ENCODE results near the gene DLG1. TPM values are rescaled to one million over a fixed set of nuclear protein-coding genes. Genes with fewer than 3 reads are reported as not detected.

Gene DLG1
- total RNA-seq, 1 donor from 2014 or later, result 168 TPM

GRCh38 chr3:197149528-197149927 is 148.9 kb downstream of the DLG1 start:
- no peak for DNase-seq (ENCODE audit: extremely low spot score, unreplicated experiment)
- H3K4me1 Mint-ChIP-seq (ENCODE audit: unreplicated experiment), result peaks cover 20% of the 10 kb centered on the region
- peaks cover 9% of the 10 kb centered on the region for H3K9me3 Mint-ChIP-seq (ENCODE audit: unreplicated experiment)
- H3K27ac Mint-ChIP-seq (ENCODE audit: unreplicated experiment), result peak overlapping the region; percentile 9
- no peak overlapping the region for H3K4me3 Mint-ChIP-seq (ENCODE audit: unreplicated experiment)
- no peaks in the 10 kb centered on the region for H3K27me3 Mint-ChIP-seq (ENCODE audit: unreplicated experiment)
- TF ChIP-seq CTCF (IDR thresholded peaks at IDR 0.05), result no peak
- H3K36me3 Mint-ChIP-seq (ENCODE audit: unreplicated experiment), result peaks cover 29% of the 10 kb centered on the region

DNA sequence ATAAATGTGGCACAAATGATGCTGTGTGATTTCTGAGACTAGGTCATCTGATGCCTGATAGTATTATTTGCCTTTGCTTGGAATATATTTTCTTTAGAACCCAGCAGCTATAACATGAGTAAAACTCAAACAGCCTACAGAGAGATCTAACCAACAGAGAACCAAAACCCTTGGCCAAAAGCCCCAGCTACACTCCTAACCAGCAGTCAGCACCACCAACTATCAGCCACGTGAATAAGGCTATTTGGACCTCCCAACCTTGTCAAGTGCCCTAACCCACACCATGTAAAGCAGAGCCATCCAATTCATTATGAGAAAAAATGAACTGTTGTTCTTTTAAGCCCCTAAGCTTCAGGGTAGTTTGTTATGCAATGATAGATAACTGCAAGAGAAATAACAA is 154.2 kb downstream of the DLG1 start:
- Mint-ChIP-seq H3K4me3 (ENCODE audit: unreplicated experiment) (no peak overlapping the region), H3K4me1 (ENCODE audit: unreplicated experiment) (peaks cover 10% of the 10 kb centered on the region), H3K36me3 (ENCODE audit: unreplicated experiment) (peaks cover 36% of the 10 kb centered on the region), H3K9me3 (ENCODE audit: unreplicated experiment) (peaks cover 7% of the 10 kb centered on the region), H3K27me3 (ENCODE audit: unreplicated experiment) (no peaks in the 10 kb centered on the region), H3K27ac (ENCODE audit: unreplicated experiment) (no peak overlapping the region)
- TF ChIP-seq CTCF (IDR thresholded peaks at IDR 0.05), result no peak
- no peak for DNase-seq (ENCODE audit: extremely low spot score, unreplicated experiment)

GRCh38 chr3:197139586-197139985 is 158.8 kb downstream of the DLG1 start:
- Mint-ChIP-seq H3K4me1 (ENCODE audit: unreplicated experiment) (peaks cover 16% of the 10 kb centered on the region), H3K27me3 (ENCODE audit: unreplicated experiment) (no peaks in the 10 kb centered on the region), H3K4me3 (ENCODE audit: unreplicated experiment) (no peak overlapping the region), H3K36me3 (ENCODE audit: unreplicated experiment) (peaks cover 43% of the 10 kb centered on the region), H3K9me3 (ENCODE audit: unreplicated experiment) (peaks cover 4% of the 10 kb centered on the region), H3K27ac (ENCODE audit: unreplicated experiment) (no peak overlapping the region)
- DNase-seq (ENCODE audit: extremely low spot score, unreplicated experiment), result no peak
- no peak for TF ChIP-seq CTCF (IDR thresholded peaks at IDR 0.05)

DNA sequence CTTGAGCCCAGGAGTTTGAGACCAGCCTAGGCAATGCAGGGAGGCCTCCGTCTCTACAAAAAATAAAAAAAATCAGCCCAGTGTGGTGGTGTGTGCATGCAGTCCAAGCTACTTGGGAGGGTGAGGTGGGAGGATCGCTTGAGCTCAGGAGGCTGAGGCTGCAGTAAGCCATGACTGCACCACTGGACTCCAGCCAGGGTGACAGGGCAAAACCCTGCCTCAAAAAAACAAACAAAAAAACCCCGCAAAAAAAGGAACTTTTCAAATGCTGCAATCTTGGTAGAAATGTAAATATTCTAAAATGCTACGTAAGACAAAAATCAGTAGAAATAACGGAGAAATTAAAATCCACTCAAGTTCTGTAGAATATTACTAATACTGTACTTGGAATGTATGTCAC is 160.7 kb downstream of the DLG1 start:
- peaks cover 16% of the 10 kb centered on the region for H3K4me1 Mint-ChIP-seq (ENCODE audit: unreplicated experiment)
- DNase-seq (ENCODE audit: extremely low spot score, unreplicated experiment), result no peak
- peaks cover 49% of the 10 kb centered on the region for H3K36me3 Mint-ChIP-seq (ENCODE audit: unreplicated experiment)
- no peak overlapping the region for H3K27ac Mint-ChIP-seq (ENCODE audit: unreplicated experiment)
- H3K9me3 Mint-ChIP-seq (ENCODE audit: unreplicated experiment), result peaks cover 4% of the 10 kb centered on the region
- H3K4me3 Mint-ChIP-seq (ENCODE audit: unreplicated experiment), result no peak overlapping the region
- H3K27me3 Mint-ChIP-seq (ENCODE audit: unreplicated experiment), result no peaks in the 10 kb centered on the region
- TF ChIP-seq CTCF (IDR thresholded peaks at IDR 0.05), result no peak

DNA sequence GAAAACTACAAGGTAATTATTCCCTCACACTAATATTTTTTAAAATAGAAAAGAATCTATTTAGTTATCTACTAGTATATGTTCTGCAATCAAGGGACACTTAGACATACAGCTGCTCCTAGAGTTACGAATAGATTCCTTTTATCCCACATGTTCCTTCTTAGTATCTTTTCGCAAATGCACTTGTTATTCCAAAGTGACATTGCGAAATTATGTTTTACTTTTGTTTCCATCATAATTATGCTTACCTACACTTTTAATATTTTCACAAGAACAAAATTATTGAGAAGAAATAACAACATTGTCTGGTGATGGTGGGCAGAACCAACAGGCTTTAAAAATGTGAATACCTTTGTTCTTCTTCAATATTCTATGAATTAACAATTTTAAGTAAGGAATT is 161.7 kb downstream of the DLG1 start:
- Mint-ChIP-seq H3K36me3 (ENCODE audit: unreplicated experiment) (peaks cover 48% of the 10 kb centered on the region), H3K27ac (ENCODE audit: unreplicated experiment) (no peak overlapping the region), H3K4me3 (ENCODE audit: unreplicated experiment) (no peak overlapping the region), H3K27me3 (ENCODE audit: unreplicated experiment) (no peaks in the 10 kb centered on the region), H3K9me3 (ENCODE audit: unreplicated experiment) (peaks cover 8% of the 10 kb centered on the region), H3K4me1 (ENCODE audit: unreplicated experiment) (peaks cover 16% of the 10 kb centered on the region)
- no peak for TF ChIP-seq CTCF (IDR thresholded peaks at IDR 0.05)
- no peak for DNase-seq (ENCODE audit: extremely low spot score, unreplicated experiment)
